GM12878 (cell line): ENCODE data around the gene LMAN1L. TPM values are rescaled to one million over a fixed set of nuclear protein-coding genes. Genes with fewer than 3 reads are reported as not detected.

Experiments used
- CTCF ChIP-seq, 3 experiments: IDR thresholded peaks in 2 of 3; conservative IDR thresholded peaks in 1 of 3; 2 replicates each; pipeline ENCODE4 v1.5.1; 2011; ENCODE audit warnings: low read depth in 3 of 3, low read length in 3 of 3, mild to moderate bottlenecking in 3 of 3, control low read depth in 2 of 3, moderate library complexity in 2 of 3, inconsistent platforms in 1 of 3, mixed read lengths in 1 of 3; ENCODE audit not compliant: control insufficient read depth in 2 of 3, insufficient read depth in 1 of 3; ENCODE audit errors: extremely low read depth in 1 of 3
- EGR1 ChIP-seq, 2 experiments: IDR thresholded peaks; 1 replicate in 1 of 2; 2 replicates in 1 of 2; pipeline ENCODE4 v1.6.1; 2011 to 2012; ENCODE audit warnings: low read depth in 2 of 2, low read length in 2 of 2, borderline replicate concordance in 1 of 2, mild to moderate bottlenecking in 1 of 2, moderate library complexity in 1 of 2
- GATAD2B ChIP-seq: fragments of 450-650 bp; conservative IDR thresholded peaks from 2 replicates; pipeline ENCODE4 v1.6.1; 2017; ENCODE audit warnings: low read depth, mild to moderate bottlenecking, moderate library complexity
- NR2F1 ChIP-seq: fragments of 450-650 bp; conservative IDR thresholded peaks from 2 replicates; pipeline ENCODE4 v1.6.1; 2017; ENCODE audit warnings: mild to moderate bottlenecking
- POLR2A ChIP-seq: IDR thresholded peaks from 2 replicates; pipeline ENCODE4 v1.6.1; 2011; ENCODE audit warnings: low read depth, mild to moderate bottlenecking, low read length
- SMAD1 ChIP-seq: fragments of 450-650 bp; IDR thresholded peaks from 2 replicates; pipeline ENCODE4 v1.6.1; 2018; ENCODE audit warnings: mild to moderate bottlenecking, low read depth; ENCODE audit not compliant: partially characterized antibody
- ZNF274 ChIP-seq: IDR thresholded peaks from one replicate; pipeline ENCODE4 v1.8.0; 2011; ENCODE audit not compliant: insufficient read length, insufficient read depth
- polyA plus RNA-seq, 11 experiments: library from polyadenylated mRNA; depleted of rRNA in 4 of 11; unstranded in 6 of 11; stranded (reverse) in 5 of 11; fragments of >200 nt; fragmentation: Nextera tagmentation in 4 of 11; fragmentation: Illumina TruSeq in 1 of 11; extraction: Ambion mirVana in 4 of 11; extraction: Trizol in 1 of 11; gene quantifications; 1 replicate in 1 of 11; 2 replicates in 10 of 11; pipeline versions ENCODE4 v1.2.1 to v1.2.3, GENCODE V29; 2011 to 2016; ENCODE audit warnings: inconsistent platforms in 2 of 11, missing spikeins in 2 of 11, low read depth in 1 of 11
- total RNA-seq, 4 experiments: library from RNA; depleted of rRNA in 3 of 4; stranded (reverse); fragments of >200 nt in 3 of 4; fragmentation: Illumina TruSeq in 1 of 4; extraction: Trizol in 1 of 4; gene quantifications; 2 replicates each; pipeline versions ENCODE4 v1.2.1 to v1.2.3, GENCODE V29; 2013 to 2021
- TF ChIP-seq, protein P1 (sequence below): fragments of 450-650 bp; IDR thresholded peaks from 2 replicates; pipeline ENCODE4 v1.6.1; 2017; ENCODE audit warnings: low read depth, mild to moderate bottlenecking, moderate library complexity
- TF ChIP-seq, protein P2 (sequence below): fragments of 450-650 bp; IDR thresholded peaks from 2 replicates; pipeline ENCODE4 v1.6.1; 2017; ENCODE audit warnings: mild to moderate bottlenecking, moderate library complexity
- TF ChIP-seq, protein P3 (sequence below): fragments of 450-650 bp; IDR thresholded peaks from 2 replicates; pipeline ENCODE4 v1.6.1; 2016; ENCODE audit warnings: mild to moderate bottlenecking, moderate library complexity, borderline replicate concordance

LMAN1L gene
- total and polyA plus RNA-seq, 10 of the 15 experiments (the other 5 are each of a cell fraction or from before 2014, with no cell fraction given), result not detected

DNA sequence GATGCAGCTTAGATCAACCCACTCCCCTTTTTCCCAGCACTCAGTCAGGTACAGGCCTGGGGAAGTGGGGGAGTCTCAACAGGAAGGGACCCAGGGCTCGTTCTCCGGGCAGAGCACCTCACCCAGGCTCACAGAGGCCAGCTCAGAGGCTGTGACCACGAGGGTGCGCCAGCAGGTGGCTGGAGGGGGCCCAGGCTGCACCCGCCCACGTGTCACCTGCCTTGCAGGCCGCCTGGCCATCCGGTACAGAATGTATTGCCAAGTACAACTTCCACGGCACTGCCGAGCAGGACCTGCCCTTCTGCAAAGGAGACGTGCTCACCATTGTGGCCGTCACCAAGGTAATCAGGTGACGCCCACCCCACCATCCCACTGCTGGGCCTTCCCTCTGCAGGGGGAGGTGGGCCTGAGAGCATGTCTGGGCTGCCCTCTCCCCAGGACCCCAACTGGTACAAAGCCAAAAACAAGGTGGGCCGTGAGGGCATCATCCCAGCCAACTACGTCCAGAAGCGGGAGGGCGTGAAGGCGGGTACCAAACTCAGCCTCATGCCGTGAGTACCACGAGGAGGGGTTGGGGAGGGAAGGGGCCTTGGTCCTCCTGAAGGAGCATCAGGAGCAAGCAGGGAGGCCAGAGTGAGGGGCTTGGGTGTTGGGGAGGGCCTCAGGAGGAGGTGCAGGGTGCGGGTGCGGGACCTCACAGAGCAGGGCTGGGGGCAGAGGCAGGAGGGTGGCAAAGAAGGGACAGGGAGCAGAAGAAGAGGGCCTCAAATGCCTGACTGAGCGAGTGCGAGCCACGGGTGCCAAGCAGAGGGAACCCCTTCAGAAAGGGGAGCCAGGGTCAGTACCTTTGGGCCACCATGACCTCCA lies 14.0 kb upstream of the LMAN1L start (continued):
- TF ChIP-seq CTCF (IDR thresholded peaks at IDR 0.05 in 2 of 3, conservative IDR thresholded peaks at IDR 0.05 in 1 of 3; ENCODE audit: control insufficient read depth in 2 of 3, extremely low read depth in 1 of 3, insufficient read depth in 1 of 3, low read depth in 3 of 3, low read length in 3 of 3) (peak; percentile 21 to 50 (median 43); a peak in 3 of 6 replicates), SMAD1 (no peak), ZNF274 (no peak), GATAD2B (peak; percentile 66), POLR2A (peak; percentile 70), NR2F1 (0 out of 2 replicates have a peak, but pooled peaks have one; percentile 9), EGR1 (IDR thresholded peaks at IDR 0.05; ENCODE audit: borderline replicate concordance in 1 of 2, low read depth in 2 of 2, low read length in 2 of 2) (peak in 1 of 2 experiments; percentile 88; a peak in 2 of 3 replicates)
- TF ChIP-seq, protein P1, sequence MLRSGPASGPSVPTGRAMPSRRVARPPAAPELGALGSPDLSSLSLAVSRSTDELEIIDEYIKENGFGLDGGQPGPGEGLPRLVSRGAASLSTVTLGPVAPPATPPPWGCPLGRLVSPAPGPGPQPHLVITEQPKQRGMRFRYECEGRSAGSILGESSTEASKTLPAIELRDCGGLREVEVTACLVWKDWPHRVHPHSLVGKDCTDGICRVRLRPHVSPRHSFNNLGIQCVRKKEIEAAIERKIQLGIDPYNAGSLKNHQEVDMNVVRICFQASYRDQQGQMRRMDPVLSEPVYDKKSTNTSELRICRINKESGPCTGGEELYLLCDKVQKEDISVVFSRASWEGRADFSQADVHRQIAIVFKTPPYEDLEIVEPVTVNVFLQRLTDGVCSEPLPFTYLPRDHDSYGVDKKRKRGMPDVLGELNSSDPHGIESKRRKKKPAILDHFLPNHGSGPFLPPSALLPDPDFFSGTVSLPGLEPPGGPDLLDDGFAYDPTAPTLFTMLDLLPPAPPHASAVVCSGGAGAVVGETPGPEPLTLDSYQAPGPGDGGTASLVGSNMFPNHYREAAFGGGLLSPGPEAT, result no peak
- TF ChIP-seq, protein P2, sequence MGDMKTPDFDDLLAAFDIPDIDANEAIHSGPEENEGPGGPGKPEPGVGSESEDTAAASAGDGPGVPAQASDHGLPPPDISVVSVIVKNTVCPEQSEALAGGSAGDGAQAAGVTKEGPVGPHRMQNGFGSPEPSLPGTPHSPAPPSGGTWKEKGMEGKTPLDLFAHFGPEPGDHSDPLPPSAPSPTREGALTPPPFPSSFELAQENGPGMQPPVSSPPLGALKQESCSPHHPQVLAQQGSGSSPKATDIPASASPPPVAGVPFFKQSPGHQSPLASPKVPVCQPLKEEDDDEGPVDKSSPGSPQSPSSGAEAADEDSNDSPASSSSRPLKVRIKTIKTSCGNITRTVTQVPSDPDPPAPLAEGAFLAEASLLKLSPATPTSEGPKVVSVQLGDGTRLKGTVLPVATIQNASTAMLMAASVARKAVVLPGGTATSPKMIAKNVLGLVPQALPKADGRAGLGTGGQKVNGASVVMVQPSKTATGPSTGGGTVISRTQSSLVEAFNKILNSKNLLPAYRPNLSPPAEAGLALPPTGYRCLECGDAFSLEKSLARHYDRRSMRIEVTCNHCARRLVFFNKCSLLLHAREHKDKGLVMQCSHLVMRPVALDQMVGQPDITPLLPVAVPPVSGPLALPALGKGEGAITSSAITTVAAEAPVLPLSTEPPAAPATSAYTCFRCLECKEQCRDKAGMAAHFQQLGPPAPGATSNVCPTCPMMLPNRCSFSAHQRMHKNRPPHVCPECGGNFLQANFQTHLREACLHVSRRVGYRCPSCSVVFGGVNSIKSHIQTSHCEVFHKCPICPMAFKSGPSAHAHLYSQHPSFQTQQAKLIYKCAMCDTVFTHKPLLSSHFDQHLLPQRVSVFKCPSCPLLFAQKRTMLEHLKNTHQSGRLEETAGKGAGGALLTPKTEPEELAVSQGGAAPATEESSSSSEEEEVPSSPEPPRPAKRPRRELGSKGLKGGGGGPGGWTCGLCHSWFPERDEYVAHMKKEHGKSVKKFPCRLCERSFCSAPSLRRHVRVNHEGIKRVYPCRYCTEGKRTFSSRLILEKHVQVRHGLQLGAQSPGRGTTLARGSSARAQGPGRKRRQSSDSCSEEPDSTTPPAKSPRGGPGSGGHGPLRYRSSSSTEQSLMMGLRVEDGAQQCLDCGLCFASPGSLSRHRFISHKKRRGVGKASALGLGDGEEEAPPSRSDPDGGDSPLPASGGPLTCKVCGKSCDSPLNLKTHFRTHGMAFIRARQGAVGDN, result peak; percentile 90
- TF ChIP-seq, protein P3, sequence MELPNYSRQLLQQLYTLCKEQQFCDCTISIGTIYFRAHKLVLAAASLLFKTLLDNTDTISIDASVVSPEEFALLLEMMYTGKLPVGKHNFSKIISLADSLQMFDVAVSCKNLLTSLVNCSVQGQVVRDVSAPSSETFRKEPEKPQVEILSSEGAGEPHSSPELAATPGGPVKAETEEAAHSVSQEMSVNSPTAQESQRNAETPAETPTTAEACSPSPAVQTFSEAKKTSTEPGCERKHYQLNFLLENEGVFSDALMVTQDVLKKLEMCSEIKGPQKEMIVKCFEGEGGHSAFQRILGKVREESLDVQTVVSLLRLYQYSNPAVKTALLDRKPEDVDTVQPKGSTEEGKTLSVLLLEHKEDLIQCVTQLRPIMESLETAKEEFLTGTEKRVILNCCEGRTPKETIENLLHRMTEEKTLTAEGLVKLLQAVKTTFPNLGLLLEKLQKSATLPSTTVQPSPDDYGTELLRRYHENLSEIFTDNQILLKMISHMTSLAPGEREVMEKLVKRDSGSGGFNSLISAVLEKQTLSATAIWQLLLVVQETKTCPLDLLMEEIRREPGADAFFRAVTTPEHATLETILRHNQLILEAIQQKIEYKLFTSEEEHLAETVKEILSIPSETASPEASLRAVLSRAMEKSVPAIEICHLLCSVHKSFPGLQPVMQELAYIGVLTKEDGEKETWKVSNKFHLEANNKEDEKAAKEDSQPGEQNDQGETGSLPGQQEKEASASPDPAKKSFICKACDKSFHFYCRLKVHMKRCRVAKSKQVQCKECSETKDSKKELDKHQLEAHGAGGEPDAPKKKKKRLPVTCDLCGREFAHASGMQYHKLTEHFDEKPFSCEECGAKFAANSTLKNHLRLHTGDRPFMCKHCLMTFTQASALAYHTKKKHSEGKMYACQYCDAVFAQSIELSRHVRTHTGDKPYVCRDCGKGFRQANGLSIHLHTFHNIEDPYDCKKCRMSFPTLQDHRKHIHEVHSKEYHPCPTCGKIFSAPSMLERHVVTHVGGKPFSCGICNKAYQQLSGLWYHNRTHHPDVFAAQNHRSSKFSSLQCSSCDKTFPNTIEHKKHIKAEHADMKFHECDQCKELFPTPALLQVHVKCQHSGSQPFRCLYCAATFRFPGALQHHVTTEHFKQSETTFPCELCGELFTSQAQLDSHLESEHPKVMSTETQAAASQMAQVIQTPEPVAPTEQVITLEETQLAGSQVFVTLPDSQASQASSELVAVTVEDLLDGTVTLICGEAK, result peak; percentile 35; the same call in 1 of the 2 replicates
- TF ChIP-seq, all 136 proteins: peak for 24
